Measurements from ENCODE around the gene SDK2.

Gene SDK2

DNA sequence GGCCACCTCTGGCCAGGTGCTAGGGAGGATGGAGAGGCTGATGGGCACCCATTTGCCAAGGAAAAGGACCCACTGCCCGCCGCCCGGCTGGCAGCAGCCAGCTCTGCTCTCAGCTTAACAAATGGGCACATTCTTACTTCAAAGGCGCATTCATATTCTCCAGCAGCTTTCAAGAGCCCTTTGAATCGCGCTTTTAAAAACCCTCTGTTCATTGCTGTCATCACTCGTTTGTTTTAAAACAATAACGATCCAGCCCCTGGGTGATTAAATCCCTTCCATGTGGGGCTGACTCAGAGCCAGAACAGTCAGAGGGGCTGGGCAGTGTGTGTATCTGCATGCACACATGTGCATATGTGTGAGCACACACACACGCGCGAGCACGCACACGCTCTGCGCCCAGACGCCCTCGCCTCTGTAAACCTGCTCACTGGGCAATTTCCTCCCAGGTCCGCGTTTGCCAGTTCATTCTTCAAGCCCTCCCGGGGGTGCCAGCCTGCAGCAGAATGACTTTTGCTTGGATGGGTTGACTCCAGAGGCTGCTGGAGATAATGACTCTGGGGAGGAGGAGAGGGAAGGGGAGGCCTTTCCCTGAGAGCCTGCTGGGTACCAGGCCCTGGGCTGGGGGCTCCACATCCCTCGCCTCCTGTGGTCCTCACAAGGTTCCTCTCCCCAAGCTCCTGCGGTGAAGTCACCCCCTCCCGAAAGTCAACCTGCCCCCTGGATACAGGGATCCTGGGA, 133.1 kb downstream of the SDK2 start:
- no peak for DNase-seq (ENCODE audit: low read depth in 1 of 2, low spot score in 1 of 2)

DNA sequence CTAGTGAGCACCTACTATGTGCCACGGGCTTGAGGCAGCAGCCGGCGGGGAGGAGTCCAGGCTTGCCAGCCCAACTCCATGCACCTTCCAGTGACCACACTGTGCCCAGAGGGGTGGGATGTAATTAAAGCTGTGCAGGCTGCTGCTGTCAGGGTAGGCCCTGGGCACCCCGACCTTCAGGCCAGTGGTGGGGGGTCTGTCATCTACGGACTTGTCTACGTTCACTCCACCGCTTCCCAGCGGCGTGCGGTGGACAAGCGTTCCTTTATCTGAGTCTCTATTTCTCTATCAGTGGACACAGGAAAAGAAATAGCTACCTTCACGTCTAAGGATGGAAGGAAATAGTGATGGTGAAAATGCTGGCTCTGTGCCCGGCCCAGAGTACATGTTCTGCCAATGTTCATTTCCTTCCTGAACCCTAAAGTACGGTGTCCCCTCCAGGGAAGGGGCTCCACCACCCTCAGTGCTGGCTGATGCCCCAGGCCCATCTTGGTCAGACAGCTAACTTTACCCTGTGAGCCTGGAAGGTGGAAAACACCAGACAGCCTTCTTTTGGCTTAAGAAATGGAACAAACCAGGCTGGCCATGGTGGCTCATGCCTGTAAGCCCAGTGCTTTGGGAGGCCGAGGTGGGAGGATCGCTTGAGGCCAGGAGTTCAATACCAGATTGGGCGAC, 135.2 kb downstream of the SDK2 start:
- DNase-seq (ENCODE audit: low read depth in 1 of 2, low spot score in 1 of 2), result no peak

DNA sequence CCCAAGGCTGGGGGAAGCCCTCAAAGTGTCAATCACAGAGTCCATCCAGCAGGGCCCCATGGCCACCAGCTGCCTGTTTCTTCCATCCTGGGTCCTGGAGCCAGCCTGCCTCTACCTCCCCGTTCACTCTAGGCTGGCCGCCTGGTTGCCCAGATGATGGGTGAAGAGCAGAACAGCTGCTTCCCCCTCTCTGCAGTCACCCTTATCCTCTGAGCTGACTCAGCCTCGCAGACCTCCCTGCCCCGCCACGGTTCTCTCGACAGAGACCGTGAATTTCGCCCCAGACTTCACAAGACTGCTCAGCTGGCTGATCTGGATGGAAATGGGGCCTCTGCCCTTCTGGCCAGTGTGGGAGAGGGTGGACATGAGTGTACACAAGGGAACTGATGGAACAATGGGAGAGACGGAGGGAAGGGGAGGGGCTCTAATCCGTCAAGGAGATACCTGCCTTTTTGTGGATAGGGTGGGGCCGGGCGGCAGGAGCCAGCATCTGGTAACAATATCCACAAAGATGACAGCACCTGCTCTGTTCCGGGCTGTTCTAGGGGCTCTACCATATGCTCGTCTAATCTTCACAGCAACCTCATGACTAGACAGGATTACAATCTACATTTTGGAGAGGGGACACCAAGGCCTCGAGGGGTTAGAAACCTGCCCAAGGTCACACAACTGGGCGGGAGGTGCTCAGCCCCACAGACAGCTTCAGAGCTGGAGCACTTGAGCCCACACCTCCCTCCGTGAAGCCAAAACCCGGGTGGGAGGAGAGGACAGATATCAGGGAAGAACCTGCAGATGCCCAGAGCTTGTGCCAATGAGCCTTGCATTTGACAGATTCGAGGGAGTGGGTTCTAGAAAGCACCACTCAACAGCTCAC, 136.0 kb downstream of the SDK2 start:
- no peak for DNase-seq (ENCODE audit: low read depth in 1 of 2, low spot score in 1 of 2)

DNA sequence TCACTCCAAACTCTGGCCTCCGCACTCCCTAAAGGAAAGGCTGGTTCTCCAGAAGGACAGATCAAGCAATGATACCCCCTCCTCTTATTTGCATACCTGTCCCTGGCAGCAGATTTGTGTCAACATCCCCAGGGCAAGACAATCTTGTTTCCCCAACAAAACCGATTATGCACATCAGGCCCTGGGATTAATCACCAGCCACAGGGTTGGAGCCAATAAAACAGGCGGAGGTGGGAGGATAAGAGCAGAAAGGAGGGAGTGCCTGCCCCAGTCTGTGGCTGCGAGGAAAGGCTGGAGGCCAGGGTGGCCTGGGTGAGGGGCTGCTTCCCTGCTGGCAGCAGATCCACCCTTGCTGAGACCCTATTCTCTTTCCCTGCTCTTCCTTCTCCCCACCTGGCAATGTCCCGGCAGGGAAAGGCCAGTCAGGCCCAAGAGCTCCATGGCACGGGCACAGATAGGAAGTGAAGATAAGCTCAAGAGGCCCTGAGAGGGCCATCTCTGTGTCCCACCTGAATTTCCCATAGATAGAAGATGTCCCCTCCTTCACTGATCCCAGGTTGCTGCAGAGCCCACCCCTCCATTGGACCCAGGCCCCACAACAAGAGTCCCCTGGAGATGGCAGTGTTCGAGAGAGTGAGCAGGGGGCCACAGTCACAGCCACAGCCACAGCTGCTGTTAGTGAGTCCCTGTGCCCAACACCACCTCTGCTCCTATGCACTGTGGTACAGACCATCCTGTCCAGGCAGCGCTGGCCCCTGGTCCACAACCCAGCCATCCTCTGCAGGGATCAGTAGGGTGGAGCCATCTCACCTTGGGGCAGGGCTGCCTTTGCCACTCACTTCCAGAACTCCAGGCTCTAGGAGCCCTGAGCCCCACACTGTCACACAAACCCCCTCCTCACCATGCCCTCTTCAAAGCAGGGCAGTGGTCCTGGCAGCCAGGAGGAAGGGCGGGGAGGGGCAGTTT, 137.5 kb downstream of the SDK2 start:
- no peak for DNase-seq (ENCODE audit: low read depth in 1 of 2, low spot score in 1 of 2)

DNA sequence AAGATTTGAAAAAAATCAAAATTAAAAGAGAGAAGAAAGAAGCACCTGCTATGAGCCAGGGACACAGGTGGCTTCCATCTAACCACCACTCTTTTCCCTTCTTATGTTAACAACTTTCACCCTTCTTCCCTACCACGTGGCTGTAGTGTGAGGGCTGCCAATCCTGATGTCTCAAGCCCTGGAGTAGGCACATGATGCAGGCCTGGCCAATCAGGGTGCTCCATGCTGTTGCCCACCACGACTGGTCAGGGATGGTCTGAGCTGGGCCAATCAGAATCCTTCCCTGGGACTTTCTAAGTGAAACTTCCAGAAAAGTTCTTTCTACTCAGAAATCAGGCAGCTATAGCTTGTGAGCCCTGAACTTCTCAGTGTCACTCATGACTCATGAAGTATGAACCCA, 140.7 kb downstream of the SDK2 start:
- DNase-seq (ENCODE audit: low read depth in 1 of 2, low spot score in 1 of 2), result no peak

DNA sequence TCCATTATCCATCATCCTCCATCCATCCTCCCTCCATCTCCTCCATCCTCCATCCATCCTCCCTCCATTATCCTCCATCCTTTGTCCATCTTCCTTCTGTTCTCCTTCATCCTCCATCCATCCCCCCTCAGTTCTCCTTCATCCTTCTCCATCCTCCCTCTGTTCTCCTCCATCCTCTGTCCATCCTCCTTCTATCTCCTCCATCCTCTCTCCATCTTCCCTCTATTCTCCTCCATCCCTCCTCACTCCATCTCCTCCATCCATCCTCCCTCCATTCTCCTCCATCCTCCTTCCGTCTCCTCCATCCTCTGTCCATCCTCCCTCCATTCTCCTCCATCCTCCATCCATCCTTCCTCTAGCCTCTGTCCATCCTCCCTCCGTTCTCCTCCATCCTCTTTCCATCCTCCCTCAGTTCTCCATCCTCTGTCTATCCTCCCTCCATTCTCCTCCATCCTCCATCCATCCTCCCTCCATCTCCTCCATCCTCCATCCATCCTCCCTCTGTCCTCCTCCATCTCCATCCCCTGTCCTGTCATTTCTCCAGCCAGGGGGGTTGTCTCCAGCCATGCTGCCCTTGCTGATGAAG, 143.7 kb downstream of the SDK2 start:
- DNase-seq (ENCODE audit: low read depth in 1 of 2, low spot score in 1 of 2), result no peak

DNA sequence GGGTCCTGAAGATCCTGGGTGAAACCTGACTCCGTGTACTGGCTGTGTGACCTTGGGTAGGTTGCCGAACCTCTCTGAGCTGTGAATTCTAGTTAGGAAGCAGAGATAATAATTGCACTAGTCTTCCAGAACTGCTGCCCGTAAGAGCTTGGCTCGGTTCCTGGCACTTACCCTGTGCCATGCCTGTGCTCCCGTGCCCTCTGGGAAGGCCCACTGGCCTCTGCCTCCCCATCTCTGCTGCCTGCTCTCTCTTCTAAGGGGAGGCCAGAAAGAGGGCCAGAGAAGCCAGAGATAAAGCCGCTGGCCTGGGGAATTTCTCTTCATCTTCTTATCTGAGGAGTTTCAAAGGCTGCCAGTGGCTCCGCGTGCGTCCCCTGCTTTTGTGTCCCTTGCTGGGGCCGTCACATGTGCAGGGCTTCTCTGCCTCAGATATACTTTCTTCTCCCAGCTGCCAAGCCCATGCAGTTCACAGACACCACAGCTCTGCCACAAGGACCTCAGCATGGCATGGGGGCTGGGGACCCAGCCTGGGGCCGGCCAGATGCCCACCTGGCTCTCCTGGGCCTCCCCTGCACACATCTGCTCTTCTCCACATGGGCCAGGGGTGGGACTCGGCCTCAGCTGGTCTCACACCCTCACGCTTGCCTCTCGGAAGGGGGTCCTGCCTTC, 145.2 kb downstream of the SDK2 start:
- no peak for DNase-seq (ENCODE audit: low read depth in 1 of 2, low spot score in 1 of 2)

DNA sequence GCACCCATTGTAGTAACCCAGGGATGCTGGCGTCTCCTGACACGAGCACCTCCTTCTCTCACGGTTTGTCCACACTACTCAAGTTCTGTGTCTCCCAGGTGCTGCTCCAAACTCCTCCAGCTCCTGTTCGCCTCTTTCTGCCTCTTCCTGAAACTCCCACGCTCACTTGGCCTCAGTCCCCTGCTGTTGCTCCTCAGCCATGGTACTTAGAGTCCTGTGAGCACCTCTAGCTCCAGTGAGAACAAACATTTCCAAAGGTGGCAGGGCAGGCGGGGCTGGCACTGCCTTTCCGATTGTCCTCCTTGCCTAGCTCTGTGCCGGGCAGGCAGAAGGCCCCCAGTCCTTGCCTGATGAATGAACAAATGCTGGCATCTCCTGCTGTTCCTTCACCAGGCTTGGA, 146.1 kb downstream of the SDK2 start:
- DNase-seq (ENCODE audit: low read depth in 1 of 2, low spot score in 1 of 2), result no peak

DNA sequence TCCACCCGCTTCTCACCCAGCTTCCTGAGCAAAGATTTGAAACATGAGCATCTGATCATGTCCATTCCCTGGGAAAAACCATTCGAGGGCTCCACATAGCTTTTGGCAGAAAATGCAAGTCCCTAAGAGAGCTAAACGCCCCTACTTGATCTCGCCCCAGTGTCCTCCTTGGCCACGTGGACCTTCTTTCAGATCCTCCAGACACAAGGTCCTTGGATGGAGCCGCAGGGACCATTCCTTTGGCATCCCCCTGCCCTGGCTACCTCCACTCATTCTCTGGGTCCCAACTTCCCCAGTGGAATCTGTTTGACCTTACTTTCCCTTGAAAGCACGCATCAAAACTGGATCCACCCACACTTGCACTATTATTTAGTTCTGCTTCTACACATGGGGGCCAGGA, 146.5 kb downstream of the SDK2 start:
- no peak for DNase-seq (ENCODE audit: low read depth in 1 of 2, low spot score in 1 of 2)

DNA sequence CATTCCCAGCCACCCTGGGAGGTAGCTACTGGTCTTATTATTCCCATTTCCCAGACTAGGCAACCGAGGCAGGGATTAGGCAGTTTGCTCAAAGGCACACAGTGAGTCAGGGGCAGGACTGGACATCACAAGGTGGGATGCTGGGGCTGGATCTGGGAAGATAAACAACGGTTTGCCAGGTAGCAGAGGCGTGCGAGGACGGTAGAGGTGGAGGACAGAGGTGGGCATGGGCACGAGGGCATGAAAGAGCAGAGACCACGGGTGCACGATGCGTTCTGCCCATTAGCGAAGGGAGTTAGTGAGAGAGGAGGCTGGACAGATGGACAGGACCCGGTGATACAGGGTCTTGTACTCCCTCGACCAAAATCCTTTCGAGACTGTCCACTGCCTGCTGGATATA, 148.0 kb downstream of the SDK2 start:
- no peak for DNase-seq (ENCODE audit: low read depth in 1 of 2, low spot score in 1 of 2)

DNA sequence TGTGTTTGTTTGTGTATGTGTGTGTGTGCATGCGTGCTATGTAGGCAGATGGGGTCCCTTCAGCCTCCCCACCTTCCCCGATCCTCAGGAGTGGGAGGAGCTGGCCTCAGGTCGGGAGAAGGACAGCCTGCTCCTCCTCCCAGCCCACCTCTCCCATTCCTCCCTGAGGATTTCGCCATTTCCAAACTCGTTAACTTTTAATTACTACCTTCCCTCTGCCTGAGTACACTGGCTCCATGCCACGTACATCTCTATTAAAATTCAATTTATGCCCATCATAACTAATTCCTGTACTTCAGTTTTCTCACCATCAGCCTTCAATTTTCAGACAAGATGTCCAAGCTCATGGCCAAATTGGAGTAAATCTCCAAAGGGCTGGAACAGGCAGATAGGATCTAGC, 148.6 kb downstream of the SDK2 start:
- no peak for DNase-seq (ENCODE audit: low read depth in 1 of 2, low spot score in 1 of 2)

DNA sequence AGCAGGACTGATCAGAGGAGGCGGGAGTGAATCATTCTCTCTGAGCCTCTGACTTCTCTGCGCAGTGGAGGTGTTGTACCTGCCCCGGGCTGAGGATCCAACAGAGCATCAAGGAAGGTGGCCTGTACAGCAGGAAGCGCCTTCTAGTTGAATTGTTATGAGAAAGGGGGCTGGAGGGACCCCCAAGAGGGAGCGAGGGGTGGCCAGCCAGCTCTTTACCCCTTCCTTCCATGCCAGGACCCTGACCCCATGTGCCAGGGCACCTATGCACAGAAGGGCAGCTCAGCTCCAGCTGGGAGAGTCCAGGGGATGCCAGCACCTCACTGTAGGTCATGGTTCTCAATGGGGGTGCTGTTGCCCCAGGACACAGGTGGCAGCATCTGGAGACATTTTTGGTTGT, 149.3 kb downstream of the SDK2 start:
- no peak for DNase-seq (ENCODE audit: low read depth in 1 of 2, low spot score in 1 of 2)

DNA sequence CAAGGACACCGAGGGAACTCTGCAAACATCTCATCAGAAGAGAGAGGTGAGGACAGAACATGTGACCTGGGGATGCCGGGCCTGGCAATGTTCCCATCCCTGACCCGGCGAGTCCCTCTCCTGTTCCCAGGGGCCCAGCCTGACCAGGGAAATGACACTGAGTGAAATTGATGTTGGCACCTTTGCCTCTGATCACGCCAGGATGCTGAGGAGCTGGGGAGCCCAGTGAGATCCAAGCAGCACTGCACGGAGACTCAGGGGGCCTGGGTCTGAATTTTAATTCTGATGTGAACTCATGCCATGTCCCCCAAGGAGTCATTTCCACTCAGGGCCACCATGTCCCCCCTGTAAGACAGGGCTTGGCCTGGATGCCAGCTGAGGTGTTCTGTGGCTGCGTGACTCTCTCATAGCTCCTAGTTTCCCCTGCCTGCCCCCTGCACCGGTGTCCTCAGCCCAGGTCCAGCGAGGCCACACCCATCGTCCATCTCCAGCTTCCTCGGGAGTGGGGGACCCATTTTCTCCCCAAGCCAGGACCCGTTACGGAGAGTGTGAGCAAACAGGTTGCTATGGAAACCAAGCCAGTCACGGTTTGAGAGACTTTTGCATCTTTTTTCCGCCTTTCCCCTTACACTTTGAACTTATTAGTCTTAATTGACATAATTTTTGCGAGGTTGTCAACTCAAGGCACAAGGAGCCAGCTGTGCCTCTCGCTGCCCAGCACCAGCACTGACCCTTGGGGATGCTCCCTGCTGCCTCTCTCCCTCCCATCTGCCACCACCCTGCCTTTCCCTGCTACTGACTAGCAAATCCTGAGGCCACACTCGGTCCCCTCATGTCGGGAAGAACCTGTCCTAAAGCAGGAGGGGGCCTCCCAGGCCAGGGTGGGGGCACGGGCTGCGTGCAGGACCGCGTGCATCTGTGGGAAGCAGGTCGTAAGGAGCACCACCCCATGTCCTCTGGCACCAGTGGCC, 150.0 kb downstream of the SDK2 start:
- no peak for DNase-seq (ENCODE audit: low read depth in 1 of 2, low spot score in 1 of 2)

DNA sequence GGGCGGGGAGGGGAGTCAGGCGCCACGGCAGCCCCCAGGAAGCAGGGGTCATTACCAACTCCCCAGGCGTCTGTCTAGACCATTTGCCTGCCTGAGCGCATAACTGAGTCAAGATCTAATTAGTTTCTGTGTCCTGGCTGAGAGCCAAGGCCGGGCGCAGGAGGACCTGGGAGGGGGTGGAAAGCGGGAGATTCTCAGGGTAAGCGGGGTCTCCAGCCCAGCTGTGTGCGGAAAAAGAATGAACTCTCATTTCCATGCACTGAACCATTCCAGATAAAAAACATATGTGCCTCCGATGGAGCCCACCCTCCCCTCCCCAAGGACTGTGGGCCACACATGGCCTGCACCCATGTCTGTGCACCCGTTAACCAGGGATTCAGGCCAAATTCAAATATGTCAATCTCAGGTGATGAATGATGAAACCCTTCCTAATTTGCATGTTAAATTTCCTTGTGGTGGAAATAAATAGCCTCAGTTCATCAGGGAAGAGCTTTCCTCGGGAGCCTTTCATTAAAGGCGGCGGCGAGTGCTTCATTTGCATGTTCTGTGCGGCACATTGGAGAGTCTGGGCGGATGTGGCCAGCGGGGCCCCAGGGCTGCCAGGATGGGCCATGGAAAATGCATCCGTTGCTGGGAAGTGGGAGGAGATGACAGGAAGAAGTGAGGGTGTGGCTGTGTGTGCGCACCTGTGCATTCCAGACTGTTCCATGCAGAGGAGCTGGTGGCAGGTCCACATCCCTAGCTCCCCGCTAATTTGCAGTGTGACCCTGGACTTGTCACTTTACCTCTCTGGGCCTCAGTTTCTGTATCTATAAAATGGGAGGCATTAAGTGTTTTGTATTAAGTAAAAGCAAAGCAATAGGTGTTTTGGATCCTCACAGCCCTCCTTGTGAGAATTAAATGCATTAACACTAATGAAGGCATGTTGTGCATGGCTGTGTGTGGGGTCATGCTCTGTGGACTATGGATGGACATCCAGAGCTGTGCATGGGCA, 151.1 kb downstream of the SDK2 start:
- no peak for DNase-seq (ENCODE audit: low read depth in 1 of 2, low spot score in 1 of 2)

DNA sequence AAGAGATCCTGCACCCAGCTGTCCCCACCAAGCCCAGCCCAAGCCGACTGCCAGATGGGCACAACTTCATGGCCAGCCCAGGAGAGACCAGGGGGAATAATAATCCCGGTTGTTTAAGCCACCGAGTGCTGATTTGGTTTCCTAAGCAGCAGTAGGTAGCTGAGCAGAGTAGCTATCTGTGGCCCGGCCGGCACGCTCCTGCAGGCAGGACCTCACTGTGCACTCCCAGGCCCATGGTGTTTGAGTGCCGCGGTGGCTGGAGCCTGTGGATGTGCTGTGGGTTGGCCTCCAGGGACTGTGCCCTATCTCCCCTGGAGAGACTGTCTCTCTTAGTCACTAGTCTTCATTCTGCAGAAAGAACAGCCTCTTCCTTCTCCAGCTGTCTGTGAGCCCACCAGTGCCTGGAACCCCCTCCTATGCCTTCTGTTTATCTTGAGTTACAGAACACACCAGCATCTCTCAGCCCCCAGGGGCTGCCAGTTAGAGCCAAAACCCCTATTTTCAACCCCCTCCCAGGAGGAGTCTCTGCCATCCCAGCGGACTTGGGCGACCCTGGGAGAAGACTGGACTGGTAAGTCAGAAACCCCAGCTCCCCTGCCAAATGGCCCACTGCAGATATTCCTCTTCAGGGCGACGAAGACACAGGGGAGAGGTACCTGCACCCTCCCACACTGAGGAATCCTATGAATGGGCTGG, 152.0 kb downstream of the SDK2 start:
- DNase-seq (ENCODE audit: low read depth in 1 of 2, low spot score in 1 of 2), result no peak

DNA sequence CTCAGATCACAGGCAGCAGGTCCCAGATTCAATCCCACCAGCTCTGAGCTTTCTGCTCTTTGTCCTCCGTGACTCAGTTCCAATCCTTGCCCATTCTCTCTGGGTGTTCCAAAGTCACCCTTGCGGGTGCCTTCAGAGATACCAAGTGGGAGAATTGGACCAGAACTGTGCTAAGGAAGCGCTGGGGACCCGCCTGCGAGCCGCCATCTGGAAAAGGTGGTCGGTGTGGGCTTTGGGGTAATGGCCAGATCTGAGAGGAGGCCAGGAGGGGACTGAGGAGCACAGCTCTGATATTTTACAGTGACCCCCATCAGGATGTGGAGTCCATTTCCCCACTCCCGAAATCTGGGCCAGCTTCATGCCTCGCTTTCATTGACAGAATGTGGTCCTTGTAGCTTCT, 152.6 kb downstream of the SDK2 start:
- DNase-seq (ENCODE audit: low read depth in 1 of 2, low spot score in 1 of 2), result no peak

DNA sequence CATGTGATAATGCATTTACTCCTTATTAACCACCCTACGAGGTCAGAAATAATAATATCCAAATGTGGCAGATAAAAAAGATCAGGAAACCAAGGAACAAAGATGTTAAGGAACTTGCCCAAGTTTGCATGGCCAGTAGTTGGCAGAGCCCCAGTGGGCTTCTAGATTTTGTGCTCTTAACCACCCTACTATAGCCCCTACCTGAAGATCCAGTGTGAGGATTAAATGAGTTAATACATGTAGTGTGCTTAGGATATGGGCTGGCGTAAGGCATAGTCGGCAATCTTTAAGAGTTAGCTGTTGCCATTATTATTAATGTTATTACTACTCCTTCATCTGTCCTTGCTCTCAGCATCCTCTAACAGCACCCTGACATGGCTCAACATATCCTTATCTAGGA, 153.4 kb downstream of the SDK2 start:
- no peak for DNase-seq (ENCODE audit: low read depth in 1 of 2, low spot score in 1 of 2)

Data from activated T-helper 1 cell treated with anti-CD3 and anti-CD28 coated beads, Interleukin-2, amount 50 U/mL, for 16 hours (primary cell).